HG03565 (cell line): ENCODE results near the gene MYOM1.
"Not testable (repeated sequence)": the region's sequence is repeated elsewhere in the genome, so short reads cannot be mapped to it uniquely, and the experiment has no call there.

Experiments
- ATAC-seq: cut with Tn5 transposase; IDR thresholded peaks from one replicate; pipeline ENCODE4 v1.9.1; 2021; ENCODE audit warnings: mild to moderate bottlenecking, moderate library complexity; ENCODE audit not compliant: unreplicated experiment

The MYOM1 gene

GRCh38 chr18:3061581-3062312, 158.0 kb downstream of the MYOM1 start:
- ATAC-seq, result no peak

- ATAC-seq, result peak; percentile 47
Observed at GRCh38 chr18:3060667-3061580, 158.8 kb downstream of the MYOM1 start.

GRCh38 chr18:3059272-3059671, 160.5 kb downstream of the MYOM1 start:
- no peak for ATAC-seq

GRCh38 chr18:3058328-3059191, 161.2 kb downstream of the MYOM1 start:
- ATAC-seq, result no peak

DNA sequence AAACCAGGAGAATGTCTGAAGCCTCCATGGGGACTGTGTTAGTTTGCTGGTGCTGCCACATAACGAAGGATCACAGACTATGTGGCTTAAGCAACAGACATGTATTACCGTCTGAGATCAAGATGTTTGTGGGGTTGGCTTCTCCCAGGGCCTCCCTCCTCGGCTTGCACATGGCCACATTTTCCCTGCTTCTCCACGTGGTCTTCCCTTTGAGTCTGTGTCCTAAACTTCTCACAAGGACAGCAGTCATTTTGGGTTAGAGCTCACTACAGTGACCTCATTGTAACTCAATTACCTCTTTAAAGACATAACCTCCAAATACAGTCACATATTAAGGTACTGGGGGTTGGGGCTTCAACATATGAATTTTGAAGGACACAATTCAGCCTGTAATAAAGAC, 162.2 kb downstream of the MYOM1 start:
- ATAC-seq, result no peak

- no peak for ATAC-seq
Observed at GRCh38 chr18:3056311-3056710, 163.5 kb downstream of the MYOM1 start.

- no peak for ATAC-seq
Observed at GRCh38 chr18:3055816-3056215, 164.0 kb downstream of the MYOM1 start.

DNA sequence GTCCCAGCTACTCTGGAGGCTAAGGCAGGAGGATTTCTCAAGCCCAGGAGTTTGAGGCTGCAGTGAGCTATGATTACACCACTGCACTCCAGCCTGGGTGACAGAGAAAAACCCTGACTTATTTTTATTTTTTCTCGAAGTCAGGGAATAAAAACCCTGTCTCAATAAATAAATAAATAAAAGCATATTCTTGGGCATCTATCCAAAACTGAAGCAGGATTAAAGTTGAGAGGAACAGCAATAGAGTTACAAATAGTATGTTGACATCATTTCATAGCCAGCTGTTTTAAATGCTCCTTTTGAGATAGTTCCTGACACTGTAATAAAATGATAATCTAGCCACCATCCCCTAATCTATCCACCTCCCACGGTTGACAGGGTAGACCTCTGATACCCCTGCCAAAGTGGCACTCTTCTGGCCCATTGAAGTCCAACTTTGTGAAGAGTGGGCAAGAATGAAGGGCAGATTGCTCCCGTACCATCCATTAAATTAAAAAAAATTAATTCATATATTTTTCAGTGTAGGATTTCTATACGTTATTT, 164.5 kb downstream of the MYOM1 start:
- no peak for ATAC-seq

GRCh38 chr18:3054780-3055179, 165.0 kb downstream of the MYOM1 start:
- ATAC-seq, result no peak

DNA sequence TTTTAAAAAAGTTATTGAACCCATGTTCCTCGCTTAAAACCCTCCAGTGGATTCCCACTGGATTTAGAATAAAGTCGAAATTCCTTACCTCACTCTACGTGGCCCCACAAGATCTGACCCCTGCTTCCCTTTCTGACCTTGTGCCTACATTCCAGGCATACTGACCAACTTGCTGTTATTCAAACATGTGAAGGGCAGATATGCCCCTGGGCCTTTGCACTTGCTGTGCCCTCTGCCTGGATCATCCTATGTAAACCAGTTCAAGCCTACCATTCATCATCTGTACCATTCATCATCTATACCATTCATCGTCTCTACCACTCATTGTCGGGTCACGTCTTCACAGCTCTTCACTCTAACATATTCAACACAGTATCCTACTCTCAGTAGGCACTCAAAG, 165.6 kb downstream of the MYOM1 start:
- ATAC-seq, result no peak

DNA sequence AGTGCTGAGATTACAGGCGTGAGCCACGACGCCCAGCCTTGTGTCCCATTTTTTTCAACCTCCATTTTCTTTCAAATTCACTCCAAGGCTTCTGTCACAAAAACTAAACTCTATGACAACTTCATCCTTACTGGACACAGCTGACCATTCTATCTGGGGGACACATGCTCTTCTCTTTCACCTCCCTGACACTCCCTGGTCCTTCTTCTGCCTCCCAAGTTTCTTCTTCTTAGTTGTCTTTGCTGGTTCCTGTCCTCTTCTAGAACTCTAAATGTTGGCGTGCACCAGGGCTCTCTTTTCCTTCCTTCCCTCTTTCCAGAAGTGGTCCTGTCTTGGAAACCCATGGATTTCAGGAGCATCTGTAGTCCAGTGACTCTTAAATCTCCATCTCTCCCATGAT, 166.7 kb downstream of the MYOM1 start:
- ATAC-seq, result no peak

- no peak for ATAC-seq
Observed at GRCh38 chr18:3052411-3052758, 167.4 kb downstream of the MYOM1 start.

DNA sequence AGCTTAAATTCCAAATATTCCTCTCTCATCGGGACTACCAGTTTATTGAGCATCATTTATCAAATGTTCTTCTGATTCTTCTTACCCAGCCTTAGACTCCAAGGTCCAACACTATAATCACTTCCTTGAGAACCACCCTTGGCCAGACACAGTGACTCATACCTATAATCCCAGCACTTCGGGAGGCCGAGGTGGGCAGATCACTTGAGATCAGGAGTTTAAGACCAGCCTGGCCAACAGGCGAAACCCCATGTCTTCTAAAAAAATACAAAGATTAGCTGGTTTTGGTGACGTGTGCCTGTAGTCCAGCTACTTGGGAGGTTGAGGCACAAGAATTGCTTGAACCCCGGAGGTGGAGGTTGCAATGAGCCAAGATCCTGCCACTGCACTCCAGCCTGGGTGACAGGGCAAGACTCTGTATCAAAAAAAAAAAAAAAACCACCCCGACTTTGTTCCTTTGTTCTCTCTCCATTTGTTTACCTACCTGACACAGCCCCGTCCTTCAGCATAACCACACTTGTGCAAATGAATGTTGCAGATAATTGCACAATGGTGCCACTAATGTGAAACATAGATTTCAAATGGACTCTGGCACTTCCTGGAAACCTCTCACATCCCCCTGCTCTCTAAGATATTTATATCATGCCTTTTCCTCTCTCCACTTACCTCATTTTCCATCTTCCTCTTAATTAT, 167.9 kb downstream of the MYOM1 start:
- no peak for ATAC-seq

- ATAC-seq, result not testable (repeated sequence)
Observed at GRCh38 chr18:3049897-3050454, 169.8 kb downstream of the MYOM1 start.

GRCh38 chr18:3048820-3049349, 170.9 kb downstream of the MYOM1 start:
- no peak for ATAC-seq

- ATAC-seq, result no peak
Observed at GRCh38 chr18:3048121-3048520, 171.6 kb downstream of the MYOM1 start.

- no peak for ATAC-seq
Observed at GRCh38 chr18:3046216-3046808, 173.5 kb downstream of the MYOM1 start.

DNA sequence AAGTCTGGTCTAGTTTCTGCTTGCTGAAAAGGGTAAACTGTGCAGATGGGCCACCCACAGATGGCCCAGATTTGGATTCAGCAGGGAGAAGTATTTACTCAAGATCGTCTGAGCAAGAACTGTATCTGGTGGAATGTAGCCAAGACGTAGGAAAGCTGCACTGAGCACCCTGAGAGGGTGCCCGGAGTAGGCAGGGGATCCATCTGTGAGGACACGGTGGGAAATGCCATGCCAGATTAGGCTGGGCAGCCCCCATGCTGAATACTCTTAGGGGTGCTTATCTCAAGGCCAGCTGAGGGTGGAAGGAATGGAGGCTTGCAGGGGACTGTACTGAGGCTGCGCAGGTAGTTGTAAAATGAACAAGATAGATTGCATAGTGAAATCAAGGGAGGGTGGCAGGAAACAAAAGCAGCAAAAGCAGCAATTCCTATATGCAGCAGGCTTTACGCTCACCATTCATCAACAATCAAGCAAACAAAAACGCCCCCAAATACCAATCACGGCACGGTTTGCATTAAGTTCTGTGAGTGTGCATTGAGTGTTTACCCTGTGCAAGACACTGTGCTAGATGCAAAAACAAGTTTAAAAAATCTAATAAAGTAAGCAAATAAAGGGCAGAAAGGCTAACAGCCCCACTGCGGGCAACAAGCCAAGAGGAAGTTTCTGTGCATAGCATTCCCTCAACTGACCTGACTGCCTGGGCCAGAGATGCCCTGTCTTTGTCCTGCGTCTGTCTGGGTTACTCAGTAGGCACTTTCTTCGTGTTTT, 174.7 kb downstream of the MYOM1 start:
- ATAC-seq, result no peak

DNA sequence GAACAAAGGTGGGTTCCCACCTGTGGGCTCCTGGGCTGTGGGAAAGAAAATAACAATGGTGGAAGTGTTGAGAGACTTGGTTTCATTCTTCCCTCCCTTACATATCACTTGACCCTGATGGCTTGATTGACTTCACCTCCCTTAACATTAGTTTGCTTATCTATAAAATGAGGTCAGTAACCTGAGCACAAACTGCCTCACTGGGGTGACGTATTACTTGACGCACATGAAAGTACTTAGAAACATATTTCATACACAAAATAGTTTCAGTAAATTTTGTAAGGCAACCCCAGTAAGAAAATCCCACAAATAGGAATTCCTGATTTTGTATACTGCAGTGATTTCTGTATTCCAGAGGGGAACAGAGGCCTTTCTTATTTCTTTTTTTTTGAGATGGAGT, 177.4 kb downstream of the MYOM1 start:
- no peak for ATAC-seq
